Mucosa of rectum (tissue), 2 donors: ENCODE results near the gene CDHR2.
"Not testable (repeated sequence)": the region's sequence is repeated elsewhere in the genome, so short reads cannot be mapped to it uniquely, and the experiment has no call there.

Source experiments
- H3K27ac ChIP-seq, 2 donors: one replicate each; pipeline ENCODE4 v1.7.0; 2013; ENCODE audit warnings: inconsistent platforms in 2 of 2, low read depth in 2 of 2, low read length in 2 of 2
- H3K27me3 ChIP-seq, 2 donors: one replicate each; pipeline ENCODE4 v1.7.0; 2013; ENCODE audit warnings: low read length in 2 of 2; ENCODE audit not compliant: control insufficient read depth in 2 of 2, insufficient read depth in 2 of 2
- H3K36me3 ChIP-seq, 2 donors: one replicate each; pipeline ENCODE4 v1.7.0; 2013; ENCODE audit warnings: low read length in 2 of 2; ENCODE audit not compliant: control insufficient read depth in 2 of 2, insufficient read depth in 2 of 2
- H3K4me1 ChIP-seq, 2 donors: one replicate each; pipeline ENCODE4 v1.7.0; 2013; ENCODE audit warnings: low read length in 2 of 2, mild to moderate bottlenecking in 1 of 2; ENCODE audit not compliant: control insufficient read depth in 2 of 2, insufficient read depth in 2 of 2
- H3K4me3 ChIP-seq, 2 donors: one replicate each; pipeline ENCODE4 v1.7.0; 2013; ENCODE audit warnings: low read length in 2 of 2
- H3K9ac ChIP-seq, 2 donors: one replicate each; pipeline ENCODE4 v1.7.0; 2013; ENCODE audit warnings: low read length in 2 of 2, low read depth in 1 of 2, mild to moderate bottlenecking in 1 of 2
- H3K9me3 ChIP-seq, 2 donors: one replicate each; pipeline ENCODE4 v1.7.0; 2013; ENCODE audit warnings: low read length in 2 of 2; ENCODE audit not compliant: control insufficient read depth in 2 of 2
- donor health status: healthy.
- donor health status: Normal muscosa, but diverticular disease.

CDHR2 gene

GRCh38 chr5:176578391-176578808, 29.3 kb downstream of the CDHR2 start:
- Histone ChIP-seq H3K27ac (no peak overlapping the region), H3K4me1 (no peaks in the 10 kb centered on the region), H3K36me3 (peaks cover 3 to 6% of the 10 kb centered on the region in 2 donors), H3K27me3 (no peaks in the 10 kb centered on the region), H3K9me3 (no peaks in the 10 kb centered on the region), H3K9ac (no peak overlapping the region), H3K4me3 (no peak overlapping the region)

- Histone ChIP-seq H3K36me3 (peaks cover 6 to 8% of the 10 kb centered on the region in 2 donors), H3K27me3 (no peaks in the 10 kb centered on the region), H3K4me3 (no peak overlapping the region), H3K27ac (no peak overlapping the region), H3K9me3 (peaks cover 0 to 4% of the 10 kb centered on the region in 2 donors), H3K9ac (no peak overlapping the region), H3K4me1 (no peaks in the 10 kb centered on the region)
Observed at GRCh38 chr5:176579323-176579722, 30.2 kb downstream of the CDHR2 start.

- H3K9me3 ChIP-seq, result peaks cover 6 to 11% of the 10 kb centered on the region in 2 donors
- H3K36me3 ChIP-seq, result peaks cover 6 to 12% of the 10 kb centered on the region in 2 donors
- H3K9ac ChIP-seq, result no peak overlapping the region
- H3K27ac ChIP-seq, result no peak overlapping the region
- no peak overlapping the region for H3K4me3 ChIP-seq
- no peaks in the 10 kb centered on the region for H3K27me3 ChIP-seq
- no peaks in the 10 kb centered on the region for H3K4me1 ChIP-seq
Observed at GRCh38 chr5:176581361-176581760, 32.2 kb downstream of the CDHR2 start.

- peaks cover 6 to 12% of the 10 kb centered on the region in 2 donors for H3K36me3 ChIP-seq
- no peaks in the 10 kb centered on the region for H3K27me3 ChIP-seq
- no peak overlapping the region for H3K4me3 ChIP-seq
Observed at GRCh38 chr5:176583076-176583475, 33.9 kb downstream of the CDHR2 start.

GRCh38 chr5:176587398-176587797, 38.3 kb downstream of the CDHR2 start:
- H3K4me1 ChIP-seq, result no peaks in the 10 kb centered on the region
- H3K27ac ChIP-seq, result no peak overlapping the region
- peaks cover 7 to 14% of the 10 kb centered on the region in 2 donors for H3K36me3 ChIP-seq
- peaks cover 6 to 11% of the 10 kb centered on the region in 2 donors for H3K9me3 ChIP-seq
- H3K4me3 ChIP-seq, result no peak overlapping the region
- no peaks in the 10 kb centered on the region for H3K27me3 ChIP-seq
- H3K9ac ChIP-seq, result no peak overlapping the region

More at GRCh38 chr5:176583076-176583475, 33.9 kb downstream of the CDHR2 start:
- Histone ChIP-seq H3K27ac (no peak overlapping the region), H3K4me1 (no peaks in the 10 kb centered on the region), H3K9me3 (peaks cover 6 to 11% of the 10 kb centered on the region in 2 donors), H3K9ac (no peak overlapping the region)

GRCh38 chr5:176588297-176588696, 39.2 kb downstream of the CDHR2 start:
- Histone ChIP-seq H3K27ac (no peak overlapping the region), H3K4me3 (no peak overlapping the region), H3K36me3 (peaks cover 2 to 12% of the 10 kb centered on the region in 2 donors), H3K9me3 (peaks cover 6 to 11% of the 10 kb centered on the region in 2 donors), H3K4me1 (no peaks in the 10 kb centered on the region), H3K9ac (no peak overlapping the region), H3K27me3 (no peaks in the 10 kb centered on the region)

GRCh38 chr5:176589039-176589769, 40.1 kb downstream of the CDHR2 start:
- Histone ChIP-seq H3K4me1 (no peaks in the 10 kb centered on the region), H3K9me3 (peaks cover 6 to 8% of the 10 kb centered on the region in 2 donors), H3K27ac (no peak overlapping the region), H3K27me3 (no peaks in the 10 kb centered on the region), H3K4me3 (no peak overlapping the region), H3K9ac (no peak overlapping the region), H3K36me3 (peaks cover 2 to 9% of the 10 kb centered on the region in 2 donors)

GRCh38 chr5:176590035-176590717, 41.0 kb downstream of the CDHR2 start:
- no peak overlapping the region for H3K27ac ChIP-seq
- H3K4me1 ChIP-seq, result no peaks in the 10 kb centered on the region
- no peak overlapping the region for H3K4me3 ChIP-seq
- no peak overlapping the region for H3K9ac ChIP-seq
- H3K36me3 ChIP-seq, result peaks cover 2 to 4% of the 10 kb centered on the region in 2 donors
- H3K9me3 ChIP-seq, result peaks cover 0 to 2% of the 10 kb centered on the region in 2 donors
- H3K27me3 ChIP-seq, result no peaks in the 10 kb centered on the region

GRCh38 chr5:176591667-176592066, 42.5 kb downstream of the CDHR2 start:
- not testable (repeated sequence) for H3K27me3 ChIP-seq, H3K4me1 ChIP-seq, H3K4me3 ChIP-seq, H3K9ac ChIP-seq, H3K9me3 ChIP-seq, H3K36me3 ChIP-seq, H3K27ac ChIP-seq

GRCh38 chr5:176592573-176592972, 43.4 kb downstream of the CDHR2 start:
- Histone ChIP-seq H3K27ac (no peak overlapping the region), H3K4me1 (peaks cover 3 to 5% of the 10 kb centered on the region in 2 donors), H3K9me3 (no peaks in the 10 kb centered on the region), H3K36me3 (peaks cover 2 to 4% of the 10 kb centered on the region in 2 donors), H3K27me3 (no peaks in the 10 kb centered on the region), H3K9ac (no peak overlapping the region), H3K4me3 (no peak overlapping the region)
